Body of pancreas (tissue), 4 donors: ENCODE data around the gene CAMKMT.

Experiments
- CTCF ChIP-seq, 7 experiments: fragments of 450-650 bp in 4 of 7; fragments of 200-600 bp in 3 of 7; sonication (generic) in 3 of 7; IDR thresholded peaks; one replicate each; pipeline ENCODE4 v1.5.1; 2016 to 2019; ENCODE audit warnings: antibody characterized with exemption in 7 of 7
- POLR2A ChIP-seq, 3 donors: fragments of 450-650 bp; IDR thresholded peaks; one replicate each; pipeline ENCODE4 v1.6.1; 2016; ENCODE audit warnings: antibody characterized with exemption in 3 of 3, mild to moderate bottlenecking in 2 of 3

GRCh38 chr2:44705876-44706480 is 344.2 kb downstream of the CAMKMT start:
- TF ChIP-seq CTCF (IDR thresholded peaks at IDR 0.05) = no peak
- no peak for TF ChIP-seq POLR2A (IDR thresholded peaks at IDR 0.05)
